Bronchial epithelial cell (primary cell): ENCODE results near the gene UBL4B. TPM values are rescaled to one million over a fixed set of nuclear protein-coding genes. Genes with fewer than 3 reads are reported as not detected.

Experiments used
- DNase-seq: peaks from one replicate; pipeline ENCODE4 v3.0.0-alpha.2; 2010; ENCODE audit warnings: low read depth
- FAIRE-seq: peaks from 2 replicates; lab custom pipeline; 2011; peaks lifted over from hg19 to GRCh38; lab: Jason Lieb, UNC
- H3K27me3 ChIP-seq: 2 replicates; pipeline ENCODE4 v1.5.1; 2011; ENCODE audit warnings: low read length; ENCODE audit not compliant: control insufficient read depth, insufficient read depth
- H3K36me3 ChIP-seq: 2 replicates; pipeline ENCODE4 v1.5.1; 2011; ENCODE audit warnings: low read length; ENCODE audit not compliant: control insufficient read depth, insufficient read depth
- H3K4me3 ChIP-seq: 2 replicates; pipeline ENCODE4 v1.5.1; 2011; ENCODE audit warnings: mild to moderate bottlenecking, low read depth, low read length, control low read depth
- CTCF ChIP-seq: IDR thresholded peaks from 2 replicates; pipeline ENCODE4 v1.5.1; 2011; ENCODE audit warnings: mild to moderate bottlenecking, moderate library complexity, low read length, control low read depth, inconsistent platforms; ENCODE audit not compliant: insufficient read depth, severe bottlenecking
- total RNA-seq: library from RNA; depleted of rRNA; stranded (reverse); fragments of >200 nt; gene quantifications from 2 replicates; pipeline ENCODE4 v1.2.1, GENCODE V29; 2014

UBL4B gene, protein sequence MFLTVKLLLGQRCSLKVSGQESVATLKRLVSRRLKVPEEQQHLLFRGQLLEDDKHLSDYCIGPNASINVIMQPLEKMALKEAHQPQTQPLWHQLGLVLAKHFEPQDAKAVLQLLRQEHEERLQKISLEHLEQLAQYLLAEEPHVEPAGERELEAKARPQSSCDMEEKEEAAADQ
- not detected in 2 replicates for total RNA-seq

DNA sequence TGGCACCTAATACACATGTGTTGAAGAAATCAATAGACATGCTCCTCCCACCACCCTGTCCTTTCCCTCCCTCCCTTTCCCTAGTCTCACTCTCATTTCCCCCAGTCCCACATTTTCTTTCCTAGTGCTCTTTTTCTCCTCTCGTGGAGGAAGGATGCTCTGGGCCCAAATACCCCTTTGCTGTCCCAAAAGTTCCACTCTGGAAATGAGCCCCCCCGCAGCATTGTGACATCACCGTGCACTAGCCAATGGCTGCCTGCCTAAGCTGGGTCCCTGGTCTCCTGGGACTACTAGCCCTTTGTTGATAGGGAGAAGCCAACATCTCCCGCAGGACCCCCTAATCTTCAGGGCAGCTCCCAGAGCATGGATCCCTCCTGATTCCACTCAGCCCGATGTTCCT is at the start of gene UBL4B:
Gene UBL4B, plus strand, starts transcription at position 301 of the 400 bp plus-strand sequence. Its CDS starts 92 bp downstream, at position 393.
- FAIRE-seq (no peak), DNase-seq (no peak)

GRCh38 chr1:110062612-110063011 is 49.6 kb upstream of the UBL4B start:
- H3K27me3 ChIP-seq, result peaks cover 11% of the 10 kb centered on the region
- no peak for FAIRE-seq
- peaks cover 2% of the 10 kb centered on the region for H3K36me3 ChIP-seq
- DNase-seq, result no peak
- TF ChIP-seq CTCF, result no peak
- H3K4me3 ChIP-seq, result no peak overlapping the region

More for the DNA sequence above, at the start of gene UBL4B:
- TF ChIP-seq CTCF, result no peak
- Histone ChIP-seq H3K36me3 (no peaks in the 10 kb centered on the region), H3K27me3 (peaks cover 18% of the 10 kb centered on the region), H3K4me3 (no peak within 1 kb of the TSS)

GRCh38 chr1:110063781-110064180 is 48.5 kb upstream of the UBL4B start:
- TF ChIP-seq CTCF, result no peak
- H3K4me3 ChIP-seq, result no peak overlapping the region

GRCh38 chr1:110064576-110065337 is 47.5 kb upstream of the UBL4B start:
- no peak for TF ChIP-seq CTCF
- FAIRE-seq, result no peak
- peaks cover 2% of the 10 kb centered on the region for H3K36me3 ChIP-seq
- DNase-seq, result no peak
- peaks cover 31% of the 10 kb centered on the region for H3K27me3 ChIP-seq
- no peak overlapping the region for H3K4me3 ChIP-seq

More at GRCh38 chr1:110063781-110064180, 48.5 kb upstream of the UBL4B start:
- peaks cover 21% of the 10 kb centered on the region for H3K27me3 ChIP-seq
- H3K36me3 ChIP-seq, result peaks cover 2% of the 10 kb centered on the region
- DNase-seq, result no peak
- FAIRE-seq, result no peak

- DNase-seq (no peak), FAIRE-seq (no peak)
- TF ChIP-seq CTCF, result no peak
- no peak overlapping the region for H3K4me3 ChIP-seq
- H3K36me3 ChIP-seq, result no peaks in the 10 kb centered on the region
- H3K27me3 ChIP-seq, result peaks cover 36% of the 10 kb centered on the region
These were observed 46.4 kb upstream of the UBL4B start for GRCh38 chr1:110065841-110066240.
